T-helper 1 cell treated with Interleukin-12 subunit alpha and Interleukin-12 subunit beta and Interleukin-4 antibody, amounts not matched to agents 30 μg/mL and 1 μg/mL, for 36 hours (primary cell): Measurements from ENCODE around the gene ASRGL1.
"Not testable (repeated sequence)": the region's sequence is repeated elsewhere in the genome, so short reads cannot be mapped to it uniquely, and the experiment has no call there.

Experiments used
- H3K27ac Mint-ChIP-seq: one replicate; pipeline ENCODE4 v1.8.0; 2021; ENCODE audit warnings: mild to moderate bottlenecking, mixed read lengths
- H3K27me3 Mint-ChIP-seq: one replicate; pipeline ENCODE4 v1.8.0; 2021; ENCODE audit warnings: low read depth, mixed read lengths
- H3K36me3 Mint-ChIP-seq: one replicate; pipeline ENCODE4 v1.8.0; 2021; ENCODE audit warnings: low read depth, mixed read lengths
- H3K4me1 Mint-ChIP-seq: one replicate; pipeline ENCODE4 v1.8.0; 2021; ENCODE audit warnings: low read depth, mixed read lengths
- H3K4me3 Mint-ChIP-seq: one replicate; pipeline ENCODE4 v1.8.0; 2021; ENCODE audit warnings: mild to moderate bottlenecking, moderate library complexity, mixed read lengths
- H3K9me3 Mint-ChIP-seq: one replicate; pipeline ENCODE4 v1.8.0; 2021; ENCODE audit warnings: mixed read lengths

ASRGL1 gene

DNA sequence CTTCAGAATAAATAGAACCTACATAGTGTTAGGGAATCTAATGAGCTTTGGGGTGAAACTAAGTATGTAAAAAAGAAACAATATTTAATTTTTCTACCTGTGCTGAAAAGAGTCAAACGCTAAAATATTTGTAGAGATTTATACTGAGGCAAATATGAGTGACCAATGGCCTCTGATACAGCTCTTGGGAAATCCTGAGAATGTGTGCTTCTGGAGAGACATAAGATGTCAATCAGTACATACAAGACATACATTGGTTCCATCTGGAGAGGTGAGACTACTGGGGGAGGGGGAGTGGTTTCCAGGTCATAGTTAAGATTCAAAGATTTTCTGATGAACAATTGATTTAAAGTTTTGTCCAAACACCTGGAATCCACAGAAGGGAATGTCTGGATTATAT is 970 bp downstream of the ASRGL1 start:
- H3K36me3 Mint-ChIP-seq, result peaks cover 1% of the 10 kb centered on the region
- no peak overlapping the region for H3K27ac Mint-ChIP-seq
- peaks cover 12% of the 10 kb centered on the region for H3K4me1 Mint-ChIP-seq
- H3K27me3 Mint-ChIP-seq, result peaks cover 42% of the 10 kb centered on the region
- H3K9me3 Mint-ChIP-seq, result no peaks in the 10 kb centered on the region
- H3K4me3 Mint-ChIP-seq, result peak overlapping the region; percentile 87

DNA sequence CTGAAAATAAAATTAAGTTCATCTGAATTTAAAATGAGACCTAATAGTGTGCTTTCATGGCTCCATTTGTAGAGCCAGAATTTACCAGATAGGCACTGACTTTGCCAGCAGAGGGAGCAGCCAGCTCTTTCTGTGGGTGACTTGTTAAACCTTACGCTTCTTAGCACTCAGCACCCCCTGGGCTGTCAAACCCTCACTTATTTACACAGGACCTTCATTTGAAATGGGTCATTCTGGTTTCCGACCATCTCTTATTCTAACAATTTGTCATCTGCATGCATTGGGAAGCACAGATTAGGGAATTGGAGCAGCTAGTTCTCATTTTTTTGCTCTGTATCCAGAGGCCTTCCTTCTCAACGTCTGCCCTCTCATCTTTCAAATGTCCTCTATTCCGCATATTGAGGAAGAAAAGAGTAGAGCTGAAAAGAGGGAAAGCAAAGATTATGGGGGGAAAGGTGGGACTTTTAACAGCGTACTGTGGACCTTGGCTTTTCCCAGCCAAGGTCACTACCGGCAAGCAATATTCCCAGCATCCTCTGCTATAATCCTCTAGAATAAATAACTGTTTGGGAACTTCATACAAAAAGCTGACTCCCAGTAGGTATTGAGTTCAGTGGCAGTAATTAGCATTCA is 3.1 kb downstream of the ASRGL1 start:
- Mint-ChIP-seq H3K4me3 (no peak overlapping the region), H3K36me3 (peaks cover 1% of the 10 kb centered on the region), H3K27me3 (peaks cover 33% of the 10 kb centered on the region), H3K9me3 (no peaks in the 10 kb centered on the region), H3K27ac (no peak overlapping the region), H3K4me1 (peaks cover 12% of the 10 kb centered on the region)

DNA sequence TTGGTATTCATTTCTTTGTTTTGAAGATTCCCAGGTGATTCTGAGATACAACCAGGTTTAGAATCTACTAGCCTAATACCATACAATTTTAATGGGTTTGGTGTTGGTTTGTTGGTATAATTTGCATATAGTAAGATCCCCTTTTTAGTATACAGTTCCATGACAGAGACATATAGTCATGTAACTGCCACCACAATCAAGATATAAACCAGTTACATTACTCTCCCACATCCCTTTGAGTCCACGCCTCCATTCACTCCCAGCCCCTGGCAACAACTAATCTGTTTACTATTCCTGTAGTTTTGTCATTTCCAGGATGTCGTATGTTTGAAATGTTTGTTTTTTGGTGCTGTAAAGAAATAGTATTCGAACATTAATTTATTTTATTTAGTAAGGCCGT is 4.3 kb downstream of the ASRGL1 start:
- Mint-ChIP-seq H3K27ac (no peak overlapping the region), H3K36me3 (peaks cover 1% of the 10 kb centered on the region), H3K4me1 (peaks cover 12% of the 10 kb centered on the region), H3K27me3 (peaks cover 21% of the 10 kb centered on the region), H3K4me3 (no peak overlapping the region), H3K9me3 (no peaks in the 10 kb centered on the region)

DNA sequence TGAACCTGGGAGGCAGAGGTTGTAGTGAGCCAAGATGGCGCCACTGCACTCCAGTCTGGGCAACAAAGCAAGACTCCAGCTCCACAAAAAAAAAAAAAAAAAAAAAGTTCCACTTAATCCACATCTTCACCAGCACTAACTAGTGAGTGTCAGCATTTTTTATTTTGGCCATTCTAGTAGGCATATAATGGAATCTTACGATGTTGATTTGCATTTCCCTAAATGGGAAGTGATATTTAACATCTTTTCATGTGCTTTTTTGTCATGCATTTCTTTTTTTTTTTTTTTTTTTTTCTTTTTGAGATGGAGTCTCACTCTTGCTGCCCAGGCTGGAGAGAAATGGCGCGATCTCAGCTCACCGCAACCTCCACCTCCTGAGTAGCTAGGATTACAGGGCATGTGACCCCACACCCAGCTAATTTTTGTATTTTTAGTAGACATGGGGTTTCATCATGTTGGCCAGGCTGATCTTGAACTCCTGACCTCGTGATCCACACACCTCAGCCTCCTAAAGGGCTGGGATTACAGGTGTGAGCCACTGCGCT is 6.5 kb downstream of the ASRGL1 start:
- not testable (repeated sequence) for H3K27me3 Mint-ChIP-seq, H3K4me3 Mint-ChIP-seq, H3K9me3 Mint-ChIP-seq, H3K27ac Mint-ChIP-seq, H3K36me3 Mint-ChIP-seq, H3K4me1 Mint-ChIP-seq

DNA sequence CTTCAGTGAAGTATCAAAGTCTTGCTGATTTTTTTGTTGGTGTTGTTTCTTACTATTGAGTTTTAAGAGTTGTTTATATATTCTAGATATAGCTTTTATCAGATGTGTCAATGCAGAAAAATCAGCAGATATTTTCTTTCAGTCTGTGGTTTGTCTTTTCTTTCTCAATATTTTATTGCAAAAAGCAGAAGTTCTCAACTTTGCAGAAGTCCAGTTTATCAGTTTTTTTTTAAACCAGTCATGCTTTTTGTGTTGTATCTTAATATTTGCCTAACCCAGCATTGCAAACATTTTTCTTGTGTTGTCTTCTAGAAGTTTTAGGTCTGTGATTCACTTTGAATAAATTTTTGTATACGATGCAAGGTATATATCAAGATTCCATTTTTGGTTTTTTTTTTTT is 7.0 kb downstream of the ASRGL1 start:
- H3K27me3 Mint-ChIP-seq, result peaks cover 8% of the 10 kb centered on the region
- H3K27ac Mint-ChIP-seq, result no peak overlapping the region
- peaks cover 2% of the 10 kb centered on the region for H3K4me1 Mint-ChIP-seq
- H3K9me3 Mint-ChIP-seq, result no peaks in the 10 kb centered on the region
- no peak overlapping the region for H3K4me3 Mint-ChIP-seq
- H3K36me3 Mint-ChIP-seq, result no peaks in the 10 kb centered on the region

DNA sequence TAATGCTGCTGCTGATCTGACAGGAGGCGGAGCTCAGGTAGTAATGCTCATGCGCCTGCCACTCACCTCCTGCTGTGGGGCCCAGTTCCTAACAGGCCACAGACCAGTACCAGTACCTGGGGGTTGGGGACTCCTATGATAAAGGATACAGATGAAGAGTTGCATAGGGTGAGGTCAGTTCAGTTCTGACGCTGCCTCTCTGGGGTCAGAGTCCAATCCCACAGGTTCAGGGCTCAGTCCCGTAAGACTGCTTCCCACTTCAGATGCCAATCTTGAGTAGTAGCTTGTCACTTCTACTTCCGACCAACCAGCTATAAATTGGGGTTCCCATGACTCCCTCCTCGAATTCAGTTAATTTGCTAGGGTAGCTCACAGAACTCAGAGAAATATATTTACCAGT is 8.6 kb downstream of the ASRGL1 start:
- no peaks in the 10 kb centered on the region for H3K36me3 Mint-ChIP-seq
- H3K4me1 Mint-ChIP-seq, result no peaks in the 10 kb centered on the region
- no peaks in the 10 kb centered on the region for H3K9me3 Mint-ChIP-seq
- H3K27me3 Mint-ChIP-seq, result no peaks in the 10 kb centered on the region
- no peak overlapping the region for H3K27ac Mint-ChIP-seq
- no peak overlapping the region for H3K4me3 Mint-ChIP-seq

DNA sequence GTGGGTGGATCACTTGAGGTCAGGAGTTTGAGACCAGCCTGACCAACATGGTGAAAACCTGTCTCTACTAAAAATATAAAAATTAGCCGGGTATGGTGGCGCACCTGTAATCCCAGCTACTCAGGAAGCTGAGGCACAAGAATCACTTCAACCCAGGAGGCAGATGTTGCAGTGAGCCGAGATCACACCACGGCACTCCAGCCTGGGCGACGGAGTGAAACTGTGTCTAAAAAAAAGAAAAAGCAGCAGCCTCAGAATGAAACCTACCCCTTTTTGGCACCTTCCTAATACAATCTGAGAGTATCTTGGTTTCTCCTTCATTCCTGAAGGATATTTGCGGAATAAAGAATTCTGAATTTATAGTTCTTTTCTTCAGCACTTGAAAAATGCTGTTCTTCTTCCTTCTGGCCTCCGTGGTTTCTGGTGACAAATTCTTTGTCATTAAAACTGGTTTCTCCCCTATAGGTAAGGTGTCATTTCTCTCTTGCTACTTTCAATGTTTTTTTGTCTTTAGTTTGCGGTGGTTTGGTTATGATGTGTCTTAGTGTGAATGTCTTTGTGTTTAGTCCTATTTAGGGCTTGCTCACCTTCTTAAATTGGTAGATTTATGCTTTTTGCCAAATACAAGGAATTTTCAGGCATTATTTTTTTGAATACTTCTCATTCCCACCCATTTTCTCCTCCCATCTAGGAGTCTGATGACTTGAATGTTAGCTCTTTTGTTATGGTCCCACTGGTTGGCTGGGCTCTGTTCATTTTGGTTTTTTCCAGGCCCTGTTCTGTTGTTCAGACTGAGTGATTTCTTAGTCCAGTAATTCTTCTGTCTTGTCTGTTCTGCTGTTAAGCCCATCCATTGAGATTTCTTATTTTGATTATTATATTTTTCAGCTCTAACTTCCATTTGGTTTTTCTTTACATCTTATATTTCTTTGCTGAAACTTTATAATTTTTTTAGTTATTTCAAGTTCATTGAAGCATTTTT is 15.4 kb downstream of the ASRGL1 start:
- H3K27me3 Mint-ChIP-seq, result no peaks in the 10 kb centered on the region
- no peak overlapping the region for H3K4me3 Mint-ChIP-seq
- H3K27ac Mint-ChIP-seq, result peak overlapping the region; percentile 10
- H3K9me3 Mint-ChIP-seq, result no peaks in the 10 kb centered on the region
- peaks cover 4% of the 10 kb centered on the region for H3K4me1 Mint-ChIP-seq
- H3K36me3 Mint-ChIP-seq, result no peaks in the 10 kb centered on the region

DNA sequence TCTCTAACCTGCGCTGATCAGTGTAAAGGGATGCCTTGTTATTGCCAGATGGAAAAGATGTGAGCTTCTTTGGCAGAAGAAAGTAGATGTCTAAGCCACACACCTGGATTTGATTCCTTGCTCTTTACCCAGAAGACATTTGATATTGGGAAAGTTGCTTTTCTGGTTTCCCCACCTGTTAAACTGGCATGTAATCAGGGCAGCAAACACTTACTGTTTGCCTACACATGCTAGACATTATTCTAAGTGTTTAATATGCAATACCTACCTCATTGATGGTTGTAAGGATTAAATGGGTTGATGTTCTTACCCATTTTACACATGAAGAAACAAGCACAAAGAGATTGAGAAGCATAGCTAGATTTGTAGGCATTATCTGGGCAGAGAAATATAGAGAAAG is 16.6 kb downstream of the ASRGL1 start:
- Mint-ChIP-seq H3K36me3 (no peaks in the 10 kb centered on the region), H3K4me1 (peaks cover 4% of the 10 kb centered on the region), H3K27me3 (no peaks in the 10 kb centered on the region), H3K27ac (no peak overlapping the region), H3K4me3 (no peak overlapping the region), H3K9me3 (no peaks in the 10 kb centered on the region)

DNA sequence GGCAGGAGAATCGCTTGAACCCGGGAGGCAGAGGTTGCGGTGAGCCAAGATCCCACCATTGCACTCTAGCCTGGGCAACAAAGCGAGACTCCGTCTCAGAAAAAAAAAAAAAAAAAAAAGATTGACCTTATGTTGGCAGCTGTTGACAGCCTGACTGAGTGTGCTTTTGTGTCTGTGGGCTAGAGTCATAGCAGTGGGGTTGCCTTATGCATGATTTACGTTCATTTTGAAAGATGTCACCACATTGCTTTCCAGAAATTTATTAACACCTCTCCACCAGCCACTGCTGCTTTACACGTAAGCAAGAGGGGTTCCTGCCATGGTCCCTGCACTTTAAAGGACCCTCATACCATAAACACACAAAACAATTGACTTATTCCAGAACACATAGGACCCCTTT is 21.0 kb downstream of the ASRGL1 start:
- no peaks in the 10 kb centered on the region for H3K27me3 Mint-ChIP-seq
- no peak overlapping the region for H3K4me3 Mint-ChIP-seq
- no peak overlapping the region for H3K27ac Mint-ChIP-seq
- no peaks in the 10 kb centered on the region for H3K4me1 Mint-ChIP-seq
- no peaks in the 10 kb centered on the region for H3K9me3 Mint-ChIP-seq
- H3K36me3 Mint-ChIP-seq, result no peaks in the 10 kb centered on the region

DNA sequence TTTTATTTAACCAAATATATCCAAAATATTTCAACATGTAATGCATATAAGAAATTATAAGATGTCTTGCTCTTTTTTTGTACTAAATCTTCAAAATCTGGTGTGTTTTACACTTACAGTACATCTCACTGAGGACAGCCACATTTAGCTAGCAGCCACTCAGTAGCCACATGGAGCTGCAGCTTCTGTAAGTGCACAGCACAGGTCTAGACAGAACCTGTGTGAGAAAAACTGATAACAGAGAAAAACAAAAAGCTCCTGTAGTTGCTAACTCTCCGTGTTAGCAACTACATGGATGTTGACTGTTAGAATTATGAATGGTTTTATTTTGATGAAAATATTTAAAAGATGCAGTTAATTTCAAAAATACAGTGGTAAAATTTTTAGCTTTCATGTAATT is 22.2 kb downstream of the ASRGL1 start:
- Mint-ChIP-seq H3K36me3 (no peaks in the 10 kb centered on the region), H3K27me3 (no peaks in the 10 kb centered on the region), H3K4me1 (no peaks in the 10 kb centered on the region), H3K4me3 (no peak overlapping the region), H3K9me3 (no peaks in the 10 kb centered on the region), H3K27ac (no peak overlapping the region)

DNA sequence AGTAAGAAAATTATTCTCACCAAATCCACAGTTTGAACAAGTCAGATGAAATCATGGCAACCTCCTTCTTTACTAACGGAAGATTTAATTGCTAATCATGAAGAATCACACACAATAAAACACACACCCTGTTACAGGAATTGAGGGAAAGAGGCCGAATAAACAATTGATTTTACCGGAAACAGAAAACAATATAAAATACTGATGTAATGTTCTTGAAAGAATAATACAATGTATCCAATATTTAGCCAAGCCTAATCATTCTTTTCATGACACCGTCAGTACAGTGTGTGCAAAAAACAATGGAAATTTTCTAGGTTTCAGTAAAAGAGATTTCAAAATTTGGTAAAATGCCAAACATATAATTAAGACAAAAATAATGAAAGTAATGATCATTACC is 23.4 kb downstream of the ASRGL1 start:
- Mint-ChIP-seq H3K27ac (no peak overlapping the region), H3K4me3 (no peak overlapping the region), H3K27me3 (no peaks in the 10 kb centered on the region), H3K36me3 (no peaks in the 10 kb centered on the region), H3K9me3 (no peaks in the 10 kb centered on the region), H3K4me1 (no peaks in the 10 kb centered on the region)

DNA sequence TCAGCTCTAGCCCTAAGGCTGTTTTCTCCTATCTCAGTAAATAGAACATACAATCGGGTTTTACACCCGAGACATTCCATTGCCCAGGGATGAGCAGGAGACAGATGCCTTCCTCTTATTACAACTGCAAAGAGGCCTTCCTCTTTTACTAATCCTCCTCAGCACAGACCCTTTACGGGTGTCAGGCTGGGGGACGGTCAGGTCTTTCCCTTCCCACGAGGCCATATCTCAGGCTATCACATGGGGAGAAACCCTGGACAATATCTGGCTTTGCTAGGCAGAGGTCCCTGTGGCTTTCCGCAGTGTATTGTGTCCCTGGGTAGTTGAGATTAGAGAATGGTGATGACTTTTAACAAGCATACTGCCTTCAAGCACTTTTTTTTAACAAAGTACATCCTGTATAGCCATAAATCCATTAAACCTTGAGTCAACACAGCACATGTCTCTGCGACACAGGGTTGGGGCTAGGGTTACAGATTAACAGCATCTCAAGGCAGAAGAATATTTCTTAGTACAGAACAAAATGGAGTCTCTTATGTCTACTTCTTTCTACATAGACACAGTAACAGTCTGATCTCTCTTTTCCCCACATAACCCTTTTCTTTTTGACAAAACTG is 31.7 kb downstream of the ASRGL1 start:
- H3K4me1 Mint-ChIP-seq, result peaks cover 18% of the 10 kb centered on the region
- not testable (repeated sequence) for H3K4me3 Mint-ChIP-seq, H3K27ac Mint-ChIP-seq, H3K9me3 Mint-ChIP-seq, H3K27me3 Mint-ChIP-seq, H3K36me3 Mint-ChIP-seq

DNA sequence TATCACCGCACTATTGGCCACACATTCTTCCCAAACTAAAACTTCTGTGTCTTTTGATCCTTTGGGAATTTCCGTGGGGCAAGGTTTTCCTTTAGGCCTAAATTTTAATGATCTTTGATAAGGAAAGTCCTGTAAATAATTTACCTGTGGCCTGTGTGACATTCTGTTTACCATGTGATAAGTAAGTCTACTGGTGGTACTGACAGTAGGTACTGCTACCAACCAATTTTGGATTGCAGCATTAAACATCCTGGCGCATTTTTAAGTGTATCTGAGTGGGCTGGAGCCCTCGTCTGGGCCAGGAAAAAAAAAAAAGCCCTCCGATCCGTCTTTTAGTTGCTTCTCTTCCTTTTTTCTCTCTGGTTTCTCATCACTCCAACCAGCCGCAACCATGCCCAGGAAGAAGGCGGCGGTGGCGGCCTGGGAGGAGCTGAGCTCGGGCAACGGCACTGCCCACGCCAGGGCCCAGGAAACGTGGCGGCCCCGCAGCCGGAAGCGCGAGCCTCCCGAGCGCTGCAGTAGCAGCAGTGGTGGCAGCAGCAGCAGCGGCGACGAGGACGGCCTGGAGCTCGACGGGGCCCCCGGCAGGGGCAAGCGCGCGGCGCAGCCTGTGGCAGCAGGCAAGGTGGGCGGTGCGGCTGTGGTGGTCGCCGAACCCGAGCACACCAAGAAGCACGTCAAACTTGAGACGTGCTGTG is 33.6 kb downstream of the ASRGL1 start:
- no peaks in the 10 kb centered on the region for H3K9me3 Mint-ChIP-seq
- H3K4me3 Mint-ChIP-seq, result peak overlapping the region; percentile 77
- H3K4me1 Mint-ChIP-seq, result peaks cover 18% of the 10 kb centered on the region
- peak overlapping the region; percentile 89 for H3K27ac Mint-ChIP-seq
- no peaks in the 10 kb centered on the region for H3K27me3 Mint-ChIP-seq
- H3K36me3 Mint-ChIP-seq, result no peaks in the 10 kb centered on the region

DNA sequence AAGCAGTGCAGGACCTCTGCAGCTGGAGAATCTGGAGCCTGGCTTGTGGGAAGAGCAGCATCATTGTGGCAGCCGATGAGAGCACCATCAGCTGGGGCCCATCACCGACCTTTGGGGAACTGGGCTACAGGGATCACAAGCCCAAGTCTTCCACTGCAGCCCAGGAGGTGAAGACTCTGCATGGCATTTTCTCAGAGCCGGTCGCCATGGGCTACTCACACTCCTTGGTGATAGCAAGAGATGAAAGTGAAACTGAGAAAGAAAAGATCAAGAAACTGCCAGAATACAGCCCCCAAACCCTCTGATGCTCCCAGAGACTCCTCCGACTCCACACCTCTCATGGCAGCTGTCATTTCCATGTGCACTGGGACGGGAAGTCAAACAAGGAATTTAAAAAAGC is 35.6 kb downstream of the ASRGL1 start:
- Mint-ChIP-seq H3K36me3 (no peaks in the 10 kb centered on the region), H3K27ac (no peak overlapping the region), H3K27me3 (no peaks in the 10 kb centered on the region), H3K9me3 (no peaks in the 10 kb centered on the region), H3K4me3 (no peak overlapping the region), H3K4me1 (peaks cover 18% of the 10 kb centered on the region)
